Left lobe of liver (tissue), 2 donors: Measurements from ENCODE around the gene CLECL1. TPM values are rescaled to one million over a fixed set of nuclear protein-coding genes. Genes with fewer than 3 reads are reported as not detected.

Experiments
- ATAC-seq: fragments of 200-7000 bp; cut with Tn5 transposase; one replicate; pipeline ENCODE4 v1.9.1; 2020; ENCODE audit warnings: mild to moderate bottlenecking, moderate library complexity
- DNase-seq: peaks from one replicate; pipeline ENCODE4 v3.0.0-alpha.2; 2020; ENCODE audit warnings: low spot score
- total RNA-seq: library from RNA; stranded (reverse); gene quantifications from one replicate; pipeline ENCODE4 v1.2.1, GENCODE V29; 2021
- donor health status: DM: no; HTN: no; CAD: no; lungs with moderate emphysema.
- donor health status: DM: no; HTN: yes; CAD: no.

The CLECL1 gene
- 0.38 TPM for total RNA-seq

GRCh38 chr12:9732921-9733461, at the start of gene CLECL1:
Gene CLECL1, minus strand, starts transcription at chr12:9733097.
- ATAC-seq: no peak
- DNase-seq: no peak

GRCh38 chr12:9781360-9781759, 48.5 kb upstream of the CLECL1 start:
- ATAC-seq (no peak), DNase-seq (no peak)

GRCh38 chr12:9779209-9779608, 46.3 kb upstream of the CLECL1 start:
- ATAC-seq: no peak
- no peak for DNase-seq

- no peak for ATAC-seq
- DNase-seq: no peak
These were observed 43.9 kb upstream of the CLECL1 start for GRCh38 chr12:9776781-9777180.

GRCh38 chr12:9773216-9773877, 40.5 kb upstream of the CLECL1 start:
- no peak for ATAC-seq
- DNase-seq: no peak

- ATAC-seq (no peak), DNase-seq (no peak)
These were observed 30.1 kb upstream of the CLECL1 start for GRCh38 chr12:9763025-9763424.

- ATAC-seq (no peak), DNase-seq (no peak)
These were observed 29.5 kb upstream of the CLECL1 start for GRCh38 chr12:9762369-9762768.

- DNase-seq: no peak
- ATAC-seq: no peak
These were observed 28.5 kb upstream of the CLECL1 start for GRCh38 chr12:9761419-9761781.

GRCh38 chr12:9760699-9761418, 28.0 kb upstream of the CLECL1 start, which contains the start of gene CD69:
Gene CD69, minus strand, starts transcription at chr12:9760901. Its CDS starts 81 bp downstream, at chr12:9760820.
- no peak for DNase-seq

GRCh38 chr12:9760120-9760519, 27.2 kb upstream of the CLECL1 start:
- ATAC-seq (no peak), DNase-seq (no peak)

More at GRCh38 chr12:9760699-9761418, 28.0 kb upstream of the CLECL1 start, which contains the start of gene CD69:
- ATAC-seq: no peak

- ATAC-seq: no peak
- no peak for DNase-seq
These were observed 26.8 kb upstream of the CLECL1 start for GRCh38 chr12:9759694-9760093.

- DNase-seq: no peak
- no peak for ATAC-seq
These were observed 25.2 kb upstream of the CLECL1 start for GRCh38 chr12:9758119-9758518.

- DNase-seq: no peak
- ATAC-seq: no peak
These were observed 24.6 kb upstream of the CLECL1 start for GRCh38 chr12:9757433-9758025.

GRCh38 chr12:9756706-9757105, 23.8 kb upstream of the CLECL1 start:
- DNase-seq (no peak), ATAC-seq (no peak)

- ATAC-seq: no peak
- DNase-seq: no peak
These were observed 23.3 kb upstream of the CLECL1 start for GRCh38 chr12:9756170-9756569.

GRCh38 chr12:9755567-9755966, 22.7 kb upstream of the CLECL1 start:
- ATAC-seq (no peak), DNase-seq (no peak)

- ATAC-seq: no peak
- no peak for DNase-seq
These were observed 22.1 kb upstream of the CLECL1 start for GRCh38 chr12:9755035-9755434.

GRCh38 chr12:9754099-9754927, 21.4 kb upstream of the CLECL1 start:
- no peak for ATAC-seq
- no peak for DNase-seq

GRCh38 chr12:9753498-9753897, 20.6 kb upstream of the CLECL1 start:
- no peak for ATAC-seq
- DNase-seq: no peak

GRCh38 chr12:9753073-9753472, 20.2 kb upstream of the CLECL1 start:
- no peak for DNase-seq
- ATAC-seq: no peak
